SK-MEL-5 (cell line): ENCODE data around the gene USP13. TPM values are rescaled to one million over a fixed set of nuclear protein-coding genes. Genes with fewer than 3 reads are reported as not detected.

Experiments
- small RNA-seq, 2 experiments: library from RNA; depleted of rRNA; stranded (forward); fragments of <200 nt; gene quantifications; one replicate each; pipeline ENCODE3, GENCODE V24; 2014
- total RNA-seq: library from RNA; depleted of rRNA; stranded (reverse); fragments of >200 nt; shearing (Covaris generic); gene quantifications from 2 replicates; pipeline ENCODE4 v1.2.3, GENCODE V29; 2014; rRNA removed

The USP13 gene
- total RNA-seq, 1 experiment from 2014 or later, result 7.1 TPM

Small RNA genes lying within 50 kb of the gene (small RNA-seq; reads per million reads assigned to genes)
- 0 to 0.08 reads per million in 2 experiments for gene RF01210

Other genes with a start within 250 kb of the USP13 start
- 44.3 and 46.7 TPM in 2 replicates for gene GNB4, start 201.6 kb upstream of the USP13 start, total RNA-seq
- 84.5 and 90.1 TPM in 2 replicates for gene ACTL6A, start 90.1 kb upstream of the USP13 start, total RNA-seq
- 61.5 and 65.0 TPM in 2 replicates for gene MRPL47, start 48.4 kb upstream of the USP13 start, total RNA-seq
- gene NDUFB5, start 48.2 kb upstream of the USP13 start, total RNA-seq, result 359 and 373 TPM in 2 replicates